SHP77 (cell line): ENCODE data around the gene PPP1R9A.

Experiments used
- DNase-seq, 2 experiments: peaks; one replicate each; lab custom pipeline; 2025; lab: John Stamatoyannopoulos, UW

The PPP1R9A gene

GRCh38 chr7:95035295-95035694, 127.9 kb downstream of the PPP1R9A start:
- DNase-seq = no peak

GRCh38 chr7:95041031-95041430, 133.6 kb downstream of the PPP1R9A start:
- DNase-seq = no peak

GRCh38 chr7:95045236-95045923, 138.0 kb downstream of the PPP1R9A start:
- peak; percentile 7 to 10 for DNase-seq

- DNase-seq = no peak
Observed at GRCh38 chr7:95046494-95047240, 139.3 kb downstream of the PPP1R9A start.

GRCh38 chr7:95047291-95047690, 139.9 kb downstream of the PPP1R9A start:
- DNase-seq = no peak

- DNase-seq = no peak
Observed at GRCh38 chr7:95052566-95053094, 145.2 kb downstream of the PPP1R9A start.

GRCh38 chr7:95054386-95054785, 147.0 kb downstream of the PPP1R9A start:
- no peak for DNase-seq

- no peak for DNase-seq
Observed at GRCh38 chr7:95055295-95055694, 147.9 kb downstream of the PPP1R9A start.

GRCh38 chr7:95056107-95056739, 148.8 kb downstream of the PPP1R9A start:
- no peak for DNase-seq

- DNase-seq = no peak
Observed at GRCh38 chr7:95056901-95057300, 149.5 kb downstream of the PPP1R9A start.

- no peak for DNase-seq
Observed at GRCh38 chr7:95059842-95060313, 152.5 kb downstream of the PPP1R9A start.

- DNase-seq = no peak
Observed at GRCh38 chr7:95062901-95063300, 155.5 kb downstream of the PPP1R9A start.

- no peak for DNase-seq
Observed at GRCh38 chr7:95066737-95067530, 159.5 kb downstream of the PPP1R9A start.

- DNase-seq = no peak
Observed at GRCh38 chr7:95088536-95089215, 181.3 kb downstream of the PPP1R9A start.

GRCh38 chr7:95089414-95090315, 182.3 kb downstream of the PPP1R9A start:
- no peak for DNase-seq

- no peak for DNase-seq
Observed at GRCh38 chr7:95092324-95092723, 184.9 kb downstream of the PPP1R9A start.

GRCh38 chr7:95095259-95095965, 188.0 kb downstream of the PPP1R9A start:
- DNase-seq = no peak

GRCh38 chr7:95095966-95096540, 188.7 kb downstream of the PPP1R9A start:
- no peak for DNase-seq

- no peak for DNase-seq
Observed at GRCh38 chr7:95097291-95097690, 189.9 kb downstream of the PPP1R9A start.
